HG02885 (cell line): ENCODE results near the gene CMAS.
"Not testable (repeated sequence)": the region's sequence is repeated elsewhere in the genome, so short reads cannot be mapped to it uniquely, and the experiment has no call there.

Experiments used
- ATAC-seq: cut with Tn5 transposase; IDR thresholded peaks from one replicate; pipeline ENCODE4 v1.9.1; 2021; ENCODE audit warnings: mild to moderate bottlenecking; ENCODE audit not compliant: unreplicated experiment, poor library complexity

CMAS gene

GRCh38 chr12:22044391-22044790 is 1.6 kb upstream of the CMAS start:
- no peak for ATAC-seq

DNA sequence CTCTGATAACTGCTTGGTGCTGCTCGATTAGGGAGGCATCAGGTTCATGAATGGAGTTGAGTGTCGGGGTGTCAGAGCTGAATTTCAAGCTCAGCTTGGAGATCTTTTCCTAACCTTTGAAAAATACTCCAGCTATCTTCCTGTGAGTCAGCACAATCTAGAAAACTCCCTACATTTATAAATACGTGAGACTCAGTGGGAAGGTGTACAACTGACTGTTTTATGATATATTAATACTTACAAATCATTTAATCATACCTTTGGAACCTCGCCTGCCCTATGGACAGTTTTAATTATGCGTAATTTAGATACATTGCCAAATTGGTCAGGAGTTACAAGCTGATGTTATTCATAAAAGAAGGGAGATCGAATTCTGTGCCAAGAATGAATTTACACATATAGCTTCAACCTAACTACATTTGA is 961 bp downstream of the CMAS start:
- no peak for ATAC-seq

DNA sequence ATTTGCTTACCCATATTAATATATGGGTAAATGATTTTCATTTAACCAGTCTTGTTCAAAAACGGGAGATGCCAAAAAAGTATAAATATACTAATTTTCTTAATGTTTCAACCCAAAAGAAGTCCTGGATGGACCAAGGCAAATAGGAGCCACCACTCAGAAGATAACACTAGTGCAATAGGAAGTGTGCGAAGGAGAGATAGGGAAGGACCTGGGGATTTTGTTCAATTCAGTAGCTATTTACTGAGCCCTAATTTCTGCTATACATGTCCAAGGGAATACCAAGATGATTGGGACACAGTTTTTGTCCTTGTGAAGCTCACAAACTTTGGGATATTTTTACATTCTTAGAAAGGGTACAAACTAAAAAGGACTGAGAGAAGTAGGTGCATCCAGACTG is 1.5 kb downstream of the CMAS start:
- no peak for ATAC-seq

DNA sequence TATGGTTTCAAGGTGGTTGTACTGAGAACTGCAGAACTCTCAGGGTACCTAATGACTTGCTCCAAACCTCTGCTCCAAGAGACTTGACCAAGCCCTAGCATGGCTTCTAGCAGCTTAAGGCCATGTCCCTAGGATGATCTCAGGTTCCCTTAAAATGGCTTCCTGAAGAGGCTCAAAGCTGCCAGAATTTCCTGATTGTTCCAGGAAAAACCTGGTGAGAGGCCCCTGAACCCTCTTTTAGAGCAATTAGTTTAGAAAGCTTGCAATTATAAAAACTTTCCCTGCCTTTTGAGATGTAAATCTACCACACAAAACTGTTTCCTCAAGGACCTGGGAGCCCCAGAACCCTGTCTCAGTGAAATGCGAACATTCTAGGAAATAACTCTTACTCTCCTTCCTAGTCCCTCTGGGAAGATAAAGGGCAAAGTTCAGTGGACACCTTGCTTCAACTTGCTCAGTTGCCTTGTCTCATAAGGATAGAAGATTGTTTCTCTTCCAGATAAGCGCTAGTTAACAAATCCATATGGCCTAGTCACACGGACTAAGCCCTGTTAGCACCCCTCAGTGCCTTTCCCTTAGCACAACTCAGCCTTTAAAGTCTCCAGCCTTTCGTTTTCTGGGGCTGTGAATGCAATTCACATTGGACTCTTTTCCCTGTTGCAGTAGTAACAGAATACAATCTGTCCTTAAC is 2.5 kb downstream of the CMAS start:
- no peak for ATAC-seq

GRCh38 chr12:22050078-22050477 is 4.1 kb downstream of the CMAS start:
- no peak for ATAC-seq

DNA sequence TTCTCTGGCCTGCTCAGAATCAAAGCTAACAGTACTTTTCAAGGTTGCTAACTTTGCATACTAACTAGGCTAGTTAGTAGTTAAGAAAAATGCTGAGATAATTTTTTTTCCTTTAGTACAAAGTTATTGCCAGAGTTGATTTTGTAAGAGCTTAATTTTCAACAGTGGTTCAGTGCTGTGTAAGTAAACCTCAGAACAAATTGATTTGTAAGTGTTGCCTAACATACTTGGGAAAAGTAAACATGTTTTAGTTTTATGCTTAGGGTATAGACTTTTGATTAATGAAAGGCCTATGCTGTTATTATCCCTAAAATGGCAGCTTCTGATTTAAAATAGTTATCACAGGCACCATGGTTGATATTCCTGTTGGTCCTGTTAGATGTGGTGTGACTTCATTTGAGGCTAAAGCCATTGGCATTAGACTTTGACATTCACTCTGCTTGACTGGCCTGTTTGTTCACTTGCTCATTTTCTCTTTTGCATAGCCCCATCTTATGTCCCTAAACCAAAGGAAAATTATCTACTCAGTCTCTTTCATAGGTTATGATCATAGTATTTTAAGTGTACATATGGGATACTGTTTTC is 5.2 kb downstream of the CMAS start:
- no peak for ATAC-seq

DNA sequence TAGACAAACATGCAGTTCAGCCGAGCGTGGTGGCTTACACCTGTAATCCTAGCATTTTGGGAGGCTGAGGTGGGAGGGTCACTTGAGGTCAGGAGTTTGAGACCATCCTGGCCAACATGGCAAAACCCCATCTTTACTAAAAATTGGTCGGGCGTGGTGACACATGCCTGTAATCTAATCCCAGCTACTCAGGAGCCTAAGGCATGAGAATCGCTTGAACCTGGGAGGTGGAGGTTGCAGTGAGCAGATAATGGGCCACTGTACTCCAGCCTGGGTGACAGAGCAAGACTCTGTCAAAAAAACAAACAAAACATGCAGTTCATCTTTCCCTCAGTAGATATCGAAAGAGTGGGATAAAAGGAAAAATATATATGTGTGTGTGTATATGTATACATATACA is 7.0 kb downstream of the CMAS start:
- ATAC-seq, result not testable (repeated sequence)

- ATAC-seq, result no peak
Measured at GRCh38 chr12:22054155-22054554, 8.1 kb downstream of the CMAS start.

DNA sequence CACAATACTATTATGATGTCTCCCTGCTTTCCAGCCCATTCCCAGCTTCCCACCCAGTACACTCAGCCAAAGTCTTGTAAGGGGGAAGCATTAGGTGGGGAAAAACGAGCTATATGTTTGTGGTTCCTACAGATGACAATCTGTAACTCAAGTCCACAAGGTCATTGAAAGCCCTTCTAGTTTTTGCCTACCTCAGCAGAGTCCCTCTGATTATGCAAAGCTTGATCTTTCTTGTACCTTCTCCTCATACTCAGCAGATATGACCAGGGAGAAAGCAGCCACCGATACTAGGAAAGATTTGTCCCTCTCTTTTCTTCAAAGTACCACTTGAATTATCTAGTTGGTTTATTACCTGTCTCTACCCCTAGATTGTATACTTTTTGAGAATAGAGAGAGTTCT is 10.6 kb downstream of the CMAS start:
- no peak for ATAC-seq

- ATAC-seq, result no peak
Measured at GRCh38 chr12:22059976-22060647, 14.1 kb downstream of the CMAS start.

- no peak for ATAC-seq
Measured at GRCh38 chr12:22064968-22065367, 18.9 kb downstream of the CMAS start.

GRCh38 chr12:22066310-22066709 is 20.3 kb downstream of the CMAS start:
- ATAC-seq, result no peak

DNA sequence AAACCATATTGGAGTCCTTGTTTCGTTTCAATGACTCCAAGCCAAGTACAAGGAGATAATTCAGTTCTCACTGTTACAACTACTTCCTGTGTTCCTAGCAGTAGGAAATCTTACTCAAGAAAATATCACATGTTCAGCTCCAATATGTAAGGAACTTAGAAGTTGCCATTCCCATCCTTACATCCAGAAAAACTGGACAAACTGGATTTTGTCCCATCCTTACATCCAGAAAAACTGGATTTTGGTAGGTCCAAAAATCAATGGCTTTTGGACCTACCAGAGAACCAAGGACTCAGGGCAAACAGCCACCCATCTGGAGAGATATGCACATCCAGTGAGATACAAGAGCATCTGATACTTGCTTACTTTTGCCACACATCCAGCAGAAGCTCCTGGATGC is 23.8 kb downstream of the CMAS start:
- no peak for ATAC-seq

DNA sequence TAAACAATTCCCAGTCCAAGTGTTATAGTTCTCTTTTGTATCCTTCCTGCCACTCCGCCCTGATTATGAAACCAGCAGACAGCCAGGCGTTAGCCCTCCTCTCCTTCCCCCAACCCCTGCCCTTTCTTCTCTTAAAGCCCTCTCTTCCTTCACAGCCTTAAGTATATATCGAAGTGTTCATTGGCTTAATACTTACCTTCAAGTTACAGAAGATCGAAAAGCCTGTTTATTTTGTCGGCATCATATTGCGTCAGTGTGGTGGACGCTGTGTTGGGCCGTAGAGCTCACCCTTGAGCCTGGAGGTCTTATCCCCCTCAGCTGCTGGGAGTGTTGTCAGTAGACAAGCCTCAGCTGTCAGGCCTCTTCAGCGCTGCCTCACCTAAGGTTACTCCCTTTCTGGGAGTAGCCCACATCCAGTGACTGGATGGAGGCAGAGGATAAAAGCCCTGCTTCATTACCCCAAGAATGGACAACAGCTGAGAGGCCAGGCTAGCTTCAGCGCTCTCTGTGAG is 36.2 kb downstream of the CMAS start:
- no peak for ATAC-seq

GRCh38 chr12:22083167-22083566 is 37.1 kb downstream of the CMAS start:
- no peak for ATAC-seq

DNA sequence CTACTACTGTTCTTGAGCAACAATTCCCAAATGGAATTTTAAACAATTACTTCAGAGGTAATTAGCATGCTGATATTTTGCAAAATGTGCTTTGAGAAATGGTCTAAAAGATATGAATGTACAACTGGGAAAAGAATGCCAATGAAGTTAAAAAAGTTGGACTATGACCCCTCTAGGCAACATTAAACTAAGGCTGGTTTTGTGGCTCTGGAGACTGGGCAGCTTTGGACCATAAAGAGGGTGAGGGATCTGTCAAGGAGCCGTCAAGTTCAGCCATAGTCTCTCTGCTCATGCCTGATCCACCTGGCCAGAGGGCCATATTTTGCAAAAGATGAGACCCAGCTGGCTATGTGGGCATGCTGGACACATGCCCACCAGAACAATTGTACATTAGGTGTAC is 38.8 kb downstream of the CMAS start:
- ATAC-seq, result no peak

GRCh38 chr12:22088886-22089285 is 42.9 kb downstream of the CMAS start:
- no peak for ATAC-seq

- ATAC-seq, result no peak
Measured at GRCh38 chr12:22089486-22089885, 43.5 kb downstream of the CMAS start.

GRCh38 chr12:22099062-22099461 is 53.0 kb downstream of the CMAS start:
- not testable (repeated sequence) for ATAC-seq

GRCh38 chr12:22100958-22101748 is 55.1 kb downstream of the CMAS start:
- peak; percentile 76 for ATAC-seq

DNA sequence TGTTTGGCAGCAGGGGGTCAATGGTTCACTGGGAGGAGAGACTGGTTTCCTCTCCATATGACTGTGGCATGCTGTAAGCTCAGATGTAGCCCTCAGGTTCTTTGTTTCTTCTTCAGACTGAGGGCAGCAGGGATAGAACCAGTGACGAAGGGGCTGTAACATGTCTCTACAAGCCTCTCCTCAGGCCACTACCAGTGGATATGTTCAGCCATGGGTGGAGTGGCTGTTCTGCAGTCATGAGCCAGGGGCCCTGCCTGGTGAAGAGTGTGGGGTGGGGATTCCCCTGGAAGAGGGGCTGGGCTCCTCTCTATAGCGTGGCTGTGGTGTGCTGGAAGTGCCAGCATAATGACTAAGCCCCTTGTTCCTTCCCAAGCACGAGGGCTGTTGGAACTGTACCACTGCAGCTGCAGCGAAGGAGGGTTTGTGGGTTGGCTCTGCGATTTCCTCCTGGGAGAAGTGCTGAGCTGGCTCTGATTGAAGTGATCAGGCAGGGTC is 55.8 kb downstream of the CMAS start:
- ATAC-seq, result no peak
